ENCODE measurements around the gene LAMA3.

LAMA3 gene

DNA sequence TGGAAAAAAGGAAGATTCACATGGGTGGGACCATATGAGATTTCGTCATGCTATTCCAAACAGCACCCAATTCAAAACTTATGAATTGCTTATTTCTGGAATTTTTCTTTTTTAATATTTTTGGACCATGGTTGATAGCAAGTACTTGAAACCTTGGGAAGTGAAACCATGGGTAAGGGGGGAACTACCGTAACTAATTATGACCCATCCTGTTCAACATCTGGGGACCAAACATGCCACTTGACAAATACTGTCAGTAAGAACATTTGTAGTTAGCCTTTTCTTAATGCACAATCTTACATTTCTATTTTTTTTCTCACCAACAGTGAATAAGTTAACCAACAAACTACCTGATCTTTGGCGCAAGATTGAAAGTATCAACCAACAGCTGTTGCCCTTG is 219.6 kb downstream of the LAMA3 start:
- Histone ChIP-seq H3K27me3 (ENCODE audit: insufficient read depth, low read depth, severe bottlenecking) (no peaks in the 10 kb centered on the region), H3K27ac (no peak overlapping the region), H3K36me3 (peaks cover 6% of the 10 kb centered on the region), H3K4me3 (ENCODE audit: low read depth, low read length) (no peak overlapping the region), H3K9me3 (ENCODE audit: severe bottlenecking) (no peaks in the 10 kb centered on the region)
- no peak for DNase-seq
- TF ChIP-seq, protein P1, sequence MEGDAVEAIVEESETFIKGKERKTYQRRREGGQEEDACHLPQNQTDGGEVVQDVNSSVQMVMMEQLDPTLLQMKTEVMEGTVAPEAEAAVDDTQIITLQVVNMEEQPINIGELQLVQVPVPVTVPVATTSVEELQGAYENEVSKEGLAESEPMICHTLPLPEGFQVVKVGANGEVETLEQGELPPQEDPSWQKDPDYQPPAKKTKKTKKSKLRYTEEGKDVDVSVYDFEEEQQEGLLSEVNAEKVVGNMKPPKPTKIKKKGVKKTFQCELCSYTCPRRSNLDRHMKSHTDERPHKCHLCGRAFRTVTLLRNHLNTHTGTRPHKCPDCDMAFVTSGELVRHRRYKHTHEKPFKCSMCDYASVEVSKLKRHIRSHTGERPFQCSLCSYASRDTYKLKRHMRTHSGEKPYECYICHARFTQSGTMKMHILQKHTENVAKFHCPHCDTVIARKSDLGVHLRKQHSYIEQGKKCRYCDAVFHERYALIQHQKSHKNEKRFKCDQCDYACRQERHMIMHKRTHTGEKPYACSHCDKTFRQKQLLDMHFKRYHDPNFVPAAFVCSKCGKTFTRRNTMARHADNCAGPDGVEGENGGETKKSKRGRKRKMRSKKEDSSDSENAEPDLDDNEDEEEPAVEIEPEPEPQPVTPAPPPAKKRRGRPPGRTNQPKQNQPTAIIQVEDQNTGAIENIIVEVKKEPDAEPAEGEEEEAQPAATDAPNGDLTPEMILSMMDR (IDR thresholded peaks at IDR 0.05; ENCODE audit: low read depth, low read length) = no peak

DNA sequence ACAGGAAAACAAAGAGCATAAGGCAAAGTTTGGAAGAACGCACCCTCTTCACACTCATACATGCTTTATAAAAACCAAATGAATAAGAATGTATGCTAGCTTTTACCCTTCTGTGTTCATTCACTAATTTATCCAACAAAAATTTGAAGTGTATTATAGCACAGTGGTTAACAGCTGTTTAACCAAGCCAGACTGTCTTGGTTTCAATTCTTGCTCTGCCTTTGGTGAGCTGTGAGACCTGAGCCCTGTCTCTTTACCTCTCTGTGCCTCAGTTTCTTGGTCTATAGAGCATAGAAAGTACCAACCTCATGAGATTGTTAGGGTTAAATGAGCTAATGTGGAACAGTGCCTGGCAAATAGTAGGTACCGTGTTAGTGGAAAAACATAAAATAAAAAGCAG is 220.8 kb downstream of the LAMA3 start:
- TF ChIP-seq, protein P1 (IDR thresholded peaks at IDR 0.05; ENCODE audit: low read depth, low read length) = no peak
- no peak overlapping the region for H3K27ac ChIP-seq
- H3K9me3 ChIP-seq (ENCODE audit: severe bottlenecking) = no peaks in the 10 kb centered on the region
- H3K4me3 ChIP-seq (ENCODE audit: low read depth, low read length) = no peak overlapping the region
- DNase-seq = no peak
- no peaks in the 10 kb centered on the region for H3K27me3 ChIP-seq (ENCODE audit: insufficient read depth, low read depth, severe bottlenecking)
- peaks cover 13% of the 10 kb centered on the region for H3K36me3 ChIP-seq

DNA sequence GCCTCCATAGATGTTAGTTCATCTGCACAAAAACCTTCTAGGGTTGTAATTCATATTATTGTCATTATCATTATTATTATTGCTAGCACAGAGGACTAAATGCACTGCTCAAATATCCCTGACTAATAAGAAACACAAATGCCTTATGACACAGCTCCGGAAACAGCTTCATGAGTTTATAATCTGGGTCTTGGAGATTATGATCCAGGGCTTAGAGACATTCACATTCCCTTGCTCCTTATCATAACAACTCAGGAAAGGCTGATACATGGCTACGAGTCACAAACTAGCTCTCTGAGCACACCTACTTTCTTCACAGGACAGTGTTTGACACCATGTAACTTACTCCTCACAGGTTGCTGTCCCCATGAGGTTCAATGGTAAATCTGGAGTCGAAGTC is 223.1 kb downstream of the LAMA3 start:
- no peaks in the 10 kb centered on the region for H3K9me3 ChIP-seq (ENCODE audit: severe bottlenecking)
- DNase-seq = no peak
- H3K36me3 ChIP-seq = peaks cover 18% of the 10 kb centered on the region
- TF ChIP-seq, protein P1 (IDR thresholded peaks at IDR 0.05; ENCODE audit: low read depth, low read length) = no peak
- no peak overlapping the region for H3K27ac ChIP-seq
- H3K27me3 ChIP-seq (ENCODE audit: insufficient read depth, low read depth, severe bottlenecking) = no peaks in the 10 kb centered on the region
- no peak overlapping the region for H3K4me3 ChIP-seq (ENCODE audit: low read depth, low read length)

GRCh38 chr18:23916338-23916737 is 227.1 kb downstream of the LAMA3 start:
- no peak for DNase-seq
- H3K36me3 ChIP-seq = peaks cover 12% of the 10 kb centered on the region
- H3K4me3 ChIP-seq (ENCODE audit: low read depth, low read length) = no peak overlapping the region
- TF ChIP-seq, protein P1 (IDR thresholded peaks at IDR 0.05; ENCODE audit: low read depth, low read length) = no peak
- H3K9me3 ChIP-seq (ENCODE audit: severe bottlenecking) = no peaks in the 10 kb centered on the region
- H3K27me3 ChIP-seq (ENCODE audit: insufficient read depth, low read depth, severe bottlenecking) = no peaks in the 10 kb centered on the region
- H3K27ac ChIP-seq = no peak overlapping the region

GRCh38 chr18:23918395-23919032 is 229.3 kb downstream of the LAMA3 start:
- peak; percentile 76 for DNase-seq
- TF ChIP-seq, protein P1 (IDR thresholded peaks at IDR 0.05; ENCODE audit: low read depth, low read length) = peak; percentile 82
- Histone ChIP-seq H3K4me3 (ENCODE audit: low read depth, low read length) (no peak overlapping the region), H3K9me3 (ENCODE audit: severe bottlenecking) (no peaks in the 10 kb centered on the region), H3K27me3 (ENCODE audit: insufficient read depth, low read depth, severe bottlenecking) (no peaks in the 10 kb centered on the region), H3K36me3 (peaks cover 12% of the 10 kb centered on the region), H3K27ac (no peak overlapping the region)

DNA sequence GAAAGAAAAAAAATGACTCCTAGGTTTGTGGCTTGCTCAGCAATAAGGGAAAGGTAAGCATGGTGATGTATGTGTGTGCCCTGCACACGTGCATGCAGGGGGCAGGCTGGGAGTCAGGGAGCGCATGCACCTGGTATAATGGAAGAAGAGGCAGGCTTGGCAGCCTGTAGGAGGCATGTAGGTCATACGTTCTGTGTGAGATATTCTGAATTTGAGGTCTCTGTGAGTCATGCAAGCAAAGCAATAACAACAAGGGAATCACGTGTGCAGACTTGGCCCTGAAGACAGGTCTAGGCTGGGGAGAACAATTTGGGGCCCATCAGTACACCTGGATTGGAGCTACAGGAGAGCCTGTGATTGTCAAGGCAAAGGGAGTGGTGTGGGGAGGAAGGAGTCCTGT is 230.8 kb downstream of the LAMA3 start:
- no peak for DNase-seq
- TF ChIP-seq, protein P1 (IDR thresholded peaks at IDR 0.05; ENCODE audit: low read depth, low read length) = no peak
- H3K4me3 ChIP-seq (ENCODE audit: low read depth, low read length) = no peak overlapping the region
- peaks cover 5% of the 10 kb centered on the region for H3K36me3 ChIP-seq
- H3K27me3 ChIP-seq (ENCODE audit: insufficient read depth, low read depth, severe bottlenecking) = no peaks in the 10 kb centered on the region
- H3K27ac ChIP-seq = no peak overlapping the region
- no peaks in the 10 kb centered on the region for H3K9me3 ChIP-seq (ENCODE audit: severe bottlenecking)

Data from WERI-Rb-1 (cell line).